ENCODE results near the gene HEYL.

The HEYL gene

GRCh38 chr1:39675220-39675619 lies 35.8 kb upstream of the HEYL start:
- TF ChIP-seq CTCF (IDR thresholded peaks at IDR 0.05; ENCODE audit: extremely low read depth, missing control alignments) = no peak
- no peak for DNase-seq (ENCODE audit: low spot score)

GRCh38 chr1:39673215-39673614 lies 33.8 kb upstream of the HEYL start:
- no peak for TF ChIP-seq CTCF (IDR thresholded peaks at IDR 0.05; ENCODE audit: extremely low read depth, missing control alignments)
- DNase-seq (ENCODE audit: low spot score) = no peak

- TF ChIP-seq CTCF (IDR thresholded peaks at IDR 0.05; ENCODE audit: extremely low read depth, missing control alignments) = peak; percentile 29
- DNase-seq (ENCODE audit: low spot score) = peak; percentile 67
These were observed 33.1 kb upstream of the HEYL start for GRCh38 chr1:39672551-39672947.

DNA sequence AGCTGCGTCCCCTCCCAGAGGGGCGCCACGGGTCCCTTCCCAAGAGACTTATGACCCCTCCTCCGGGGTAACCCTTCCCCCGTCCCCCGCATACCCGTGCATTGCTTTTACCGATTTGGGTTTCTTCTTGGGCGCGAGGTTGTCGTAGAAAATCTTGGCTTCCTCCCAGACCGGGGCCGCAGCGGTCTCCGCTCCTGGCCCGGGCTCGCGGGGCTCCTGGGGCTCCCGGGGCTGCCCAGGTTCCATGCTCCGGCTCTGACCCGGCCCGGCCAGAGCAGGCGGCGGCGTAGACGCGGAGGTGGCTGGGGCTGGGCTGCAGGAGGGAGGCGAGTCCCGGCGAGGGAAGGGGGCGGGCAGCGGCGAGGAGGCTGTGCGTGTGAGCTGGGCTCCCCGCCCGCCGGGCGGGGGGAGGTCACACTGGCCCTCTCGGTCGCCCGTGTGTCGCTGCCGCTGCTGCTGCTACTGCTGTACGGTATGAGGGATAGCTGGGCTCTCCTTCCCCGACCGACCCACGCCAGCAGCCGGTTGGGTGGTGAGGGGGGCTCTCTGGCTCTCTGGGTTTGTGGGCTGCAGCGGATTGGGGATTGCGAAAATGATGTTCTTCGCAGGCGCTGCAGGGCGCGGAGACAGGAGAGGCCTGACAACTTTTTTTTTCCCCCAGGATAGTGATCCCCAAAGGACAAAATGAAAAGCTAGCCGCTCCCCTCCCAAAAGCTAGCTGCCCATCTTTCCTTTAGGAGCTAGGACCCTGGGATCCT lies 32.5 kb upstream of the HEYL start, which contains the start of gene NT5C1A:
NT5C1A (minus strand) TSS at position 315 of the 758 bp plus-strand sequence; CDS start at position 246, 69 bp downstream.
- DNase-seq (ENCODE audit: low spot score) = peak; percentile 74
- no peak for TF ChIP-seq CTCF (IDR thresholded peaks at IDR 0.05; ENCODE audit: extremely low read depth, missing control alignments)

DNA sequence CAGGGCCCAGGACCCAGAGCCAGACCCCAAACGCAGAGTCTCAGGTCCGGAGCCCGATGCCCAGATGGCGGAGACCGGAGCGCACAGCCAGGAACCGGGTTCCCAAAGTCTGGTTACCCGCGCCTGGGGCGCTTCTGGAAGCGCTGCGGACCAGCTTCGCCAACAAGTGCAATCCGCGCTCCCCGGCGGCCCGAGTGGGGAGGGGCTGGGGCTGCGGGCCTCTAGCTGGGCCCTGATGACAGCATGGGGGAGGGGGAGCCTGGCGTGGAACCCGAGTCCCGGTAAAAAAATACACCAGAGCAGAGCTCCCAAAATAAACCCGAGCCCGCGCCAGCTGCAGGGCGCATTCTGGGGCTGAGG lies 32.0 kb upstream of the HEYL start:
- DNase-seq (ENCODE audit: low spot score) = no peak
- TF ChIP-seq CTCF (IDR thresholded peaks at IDR 0.05; ENCODE audit: extremely low read depth, missing control alignments) = no peak

GRCh38 chr1:39670689-39671088 lies 31.2 kb upstream of the HEYL start:
- DNase-seq (ENCODE audit: low spot score) = no peak
- no peak for TF ChIP-seq CTCF (IDR thresholded peaks at IDR 0.05; ENCODE audit: extremely low read depth, missing control alignments)

DNA sequence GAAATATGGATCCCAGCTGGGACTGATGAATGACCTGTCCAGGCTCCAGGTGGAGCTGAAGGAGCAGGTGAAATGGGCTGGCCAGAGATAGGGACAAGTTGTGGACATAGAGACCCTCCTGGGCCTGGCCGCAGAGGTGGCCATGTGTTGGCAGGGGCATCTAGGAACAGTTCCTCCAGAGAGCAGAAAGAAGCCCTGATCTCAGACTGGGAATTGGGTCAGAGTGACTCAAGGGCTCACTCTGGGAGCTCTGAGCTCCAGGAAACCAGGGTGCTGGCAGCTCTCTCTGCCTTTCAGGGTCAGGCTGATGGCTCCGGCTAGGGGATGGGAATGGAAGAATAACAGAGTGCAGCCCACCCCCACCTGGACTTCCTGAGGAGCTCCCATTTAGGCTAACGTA lies 29.5 kb upstream of the HEYL start:
- TF ChIP-seq CTCF (IDR thresholded peaks at IDR 0.05; ENCODE audit: extremely low read depth, missing control alignments) = no peak
- DNase-seq (ENCODE audit: low spot score) = no peak

Data from GM20000 (cell line).